HT1080 (cell line): ENCODE results near the gene GNG11. TPM values are rescaled to one million over a fixed set of nuclear protein-coding genes. Genes with fewer than 3 reads are reported as not detected.

Experiments
- DNase-seq: peaks from one replicate; pipeline ENCODE4 v3.0.0-alpha.2; 2015; ENCODE audit warnings: low read depth
- small RNA-seq: library from RNA; depleted of rRNA; stranded (forward); fragments of <200 nt; gene quantifications from one replicate; pipeline ENCODE3, GENCODE V24; 2014
- total RNA-seq: library from RNA; depleted of rRNA; stranded (reverse); fragments of >200 nt; shearing (Covaris generic); gene quantifications from 2 replicates; pipeline ENCODE4 v1.2.3, GENCODE V29; 2014; rRNA removed

The GNG11 gene
- total RNA-seq, 1 experiment from 2014 or later: 17.6 TPM

DNA sequence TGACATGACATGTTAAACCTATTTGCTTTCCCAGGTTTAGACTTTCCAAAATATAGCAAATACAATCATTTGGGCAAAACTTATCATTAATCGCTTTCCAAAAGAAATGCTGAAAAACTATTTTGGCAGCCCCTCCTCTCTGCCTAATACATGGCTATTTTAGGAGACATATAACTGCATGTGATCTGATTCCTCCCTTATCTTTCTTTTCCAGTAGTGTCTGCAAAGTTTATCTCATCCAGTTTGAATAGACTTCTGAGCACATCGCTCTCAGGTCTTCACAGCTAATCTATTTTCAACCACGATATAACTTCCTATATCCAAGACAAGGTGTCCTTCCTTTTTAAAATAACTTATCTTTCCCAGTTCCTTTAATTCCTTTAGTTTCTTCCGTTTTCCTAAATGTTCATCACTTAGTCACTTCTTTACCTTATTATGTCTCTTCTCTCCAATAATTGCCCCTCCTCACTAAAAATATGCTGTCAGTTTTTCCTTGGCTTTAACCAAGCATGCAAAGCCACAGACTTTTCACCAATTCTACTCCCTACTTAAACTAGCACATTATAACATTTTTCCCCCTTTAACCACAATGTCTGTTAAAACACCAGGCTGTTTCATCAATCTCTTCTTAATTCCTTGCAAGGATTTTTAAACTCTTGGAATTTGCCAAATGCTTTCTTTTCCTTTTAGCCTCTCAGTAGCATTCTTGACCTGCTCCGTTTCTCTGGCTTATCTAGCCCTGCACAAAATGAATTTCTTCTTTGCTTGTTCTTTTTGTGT is 24.4 kb downstream of the GNG11 start:
- DNase-seq: no peak

DNA sequence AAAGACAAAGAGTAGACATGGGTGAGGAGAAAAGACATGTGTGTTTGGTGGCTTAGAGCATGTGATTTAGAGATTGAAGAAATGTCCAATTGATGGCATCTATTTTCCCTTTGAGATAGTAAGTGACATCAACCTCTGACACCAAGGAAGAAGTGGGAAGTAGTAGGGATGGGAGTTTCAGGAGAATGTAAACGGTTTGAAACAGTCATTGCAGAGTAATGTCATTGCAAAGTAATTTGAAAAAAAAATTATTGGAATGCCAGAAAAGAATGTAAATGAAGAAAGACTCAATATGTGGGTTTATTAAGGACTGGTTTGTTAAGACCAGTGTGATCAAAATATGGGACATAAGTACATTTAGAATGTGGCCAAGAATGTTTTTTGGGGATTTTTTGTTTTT is 26.6 kb downstream of the GNG11 start:
- DNase-seq: peak; percentile 29

DNA sequence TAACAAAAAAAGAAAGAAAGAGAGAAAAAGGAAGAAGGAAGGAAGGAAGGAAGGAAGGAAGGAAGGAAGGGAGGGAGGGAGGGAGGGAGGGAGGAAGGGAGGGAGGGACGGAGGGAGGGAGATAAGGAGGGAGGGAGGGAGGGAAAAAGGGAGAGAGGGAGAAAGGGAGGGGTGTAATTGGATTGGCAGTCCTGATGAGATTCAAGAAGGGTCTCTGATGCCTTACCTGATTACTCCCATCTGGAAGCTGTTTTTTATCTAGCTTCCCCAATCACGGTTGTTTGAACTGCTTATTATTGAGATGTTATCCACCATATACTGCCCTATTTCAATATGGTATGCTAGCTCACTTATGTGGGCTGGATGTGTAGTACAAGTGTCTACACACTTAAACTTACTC is 27.3 kb downstream of the GNG11 start:
- no peak for DNase-seq

DNA sequence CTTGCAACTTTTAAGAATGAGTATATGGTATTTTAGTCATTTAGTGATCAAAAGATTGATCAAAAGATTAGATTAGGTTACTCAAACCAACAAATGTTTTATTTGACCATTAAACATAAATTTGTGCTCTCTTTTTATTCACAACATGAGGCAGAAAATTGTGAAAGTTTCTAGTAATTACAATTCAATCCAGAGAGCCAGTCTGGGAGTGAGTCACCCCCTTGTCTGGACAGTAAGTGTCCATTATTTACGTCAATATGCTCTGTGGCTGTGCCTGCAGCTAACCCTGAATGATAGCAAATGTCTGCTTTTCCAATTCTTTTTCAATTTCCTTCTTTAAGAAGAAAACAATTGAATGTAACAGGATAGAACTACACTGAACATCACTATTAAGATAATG is 27.9 kb downstream of the GNG11 start:
- peak; percentile 33 for DNase-seq

DNA sequence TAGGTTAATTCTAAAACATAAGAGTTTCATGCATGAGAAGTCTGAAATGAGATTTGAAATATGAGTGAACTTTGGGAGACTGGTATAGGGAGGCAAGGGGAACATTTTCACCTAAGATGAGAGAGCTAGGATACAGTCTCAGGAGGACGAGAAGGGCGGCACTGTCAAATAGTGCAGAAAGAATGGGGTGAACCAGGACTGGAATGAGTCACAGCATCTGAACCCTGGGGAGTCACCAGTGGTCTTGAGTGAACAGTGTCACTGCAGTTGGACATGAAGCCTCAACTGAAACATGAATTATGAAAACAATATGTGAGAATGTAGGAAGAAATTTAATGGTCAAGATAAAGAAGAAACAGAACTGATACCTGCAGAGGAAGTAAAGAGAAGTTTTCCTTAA is 33.8 kb downstream of the GNG11 start:
- DNase-seq: no peak

DNA sequence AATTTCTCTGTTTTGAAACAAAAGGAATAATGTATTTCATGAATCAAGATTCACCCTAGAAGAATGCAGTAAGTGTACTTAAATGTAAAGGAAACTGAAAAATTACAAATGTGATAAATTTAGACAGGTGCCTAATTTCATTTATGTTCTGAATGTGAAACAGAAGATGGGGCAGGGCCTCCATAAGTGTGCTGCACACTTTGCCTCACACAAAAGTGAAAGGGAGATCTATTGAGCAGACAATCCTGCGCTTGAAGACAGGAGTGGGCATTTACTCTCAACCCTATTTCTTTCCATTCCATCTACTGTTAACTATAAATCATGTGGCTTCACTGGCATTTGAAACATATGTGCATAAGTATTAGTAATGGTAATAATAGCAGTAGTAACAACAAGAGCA is 36.2 kb downstream of the GNG11 start:
- DNase-seq: no peak

DNA sequence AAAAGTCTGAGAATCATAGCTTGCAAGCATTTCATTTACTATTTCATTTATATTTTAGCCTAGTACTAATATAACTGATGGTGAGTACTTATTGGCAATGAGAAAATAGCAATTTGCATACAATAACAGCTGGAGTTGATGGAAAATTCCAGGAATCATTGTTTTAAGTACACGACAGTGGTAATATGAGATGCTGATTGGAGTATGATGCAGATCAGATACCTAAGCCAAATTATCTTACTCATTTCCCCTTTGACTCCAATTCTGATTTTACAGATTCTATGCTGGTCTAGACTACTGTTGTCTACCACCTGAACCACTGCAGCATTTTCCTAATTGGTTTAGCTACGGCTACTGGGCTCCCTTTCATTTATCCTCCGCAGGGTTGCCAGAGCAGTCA is 36.7 kb downstream of the GNG11 start:
- peak; percentile 56 for DNase-seq

DNA sequence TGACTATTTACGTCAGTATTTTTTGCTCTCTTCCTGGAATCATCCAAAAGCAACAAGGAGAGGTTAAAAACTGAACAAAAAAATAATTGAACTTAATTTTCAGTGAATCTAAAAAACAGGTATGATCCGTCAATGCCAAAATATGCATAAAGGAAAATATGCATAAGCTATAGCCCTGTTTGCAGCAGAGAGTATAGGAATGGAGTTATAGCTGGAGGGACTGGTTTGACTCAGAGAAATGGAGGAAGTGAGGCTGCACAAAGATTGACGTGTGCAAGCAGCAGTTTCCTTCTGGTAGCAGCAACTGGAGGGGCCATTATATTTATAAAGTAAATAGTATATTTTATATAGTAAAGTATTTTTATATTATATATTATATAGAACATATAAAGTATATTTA is 37.1 kb downstream of the GNG11 start:
- DNase-seq: no peak

DNA sequence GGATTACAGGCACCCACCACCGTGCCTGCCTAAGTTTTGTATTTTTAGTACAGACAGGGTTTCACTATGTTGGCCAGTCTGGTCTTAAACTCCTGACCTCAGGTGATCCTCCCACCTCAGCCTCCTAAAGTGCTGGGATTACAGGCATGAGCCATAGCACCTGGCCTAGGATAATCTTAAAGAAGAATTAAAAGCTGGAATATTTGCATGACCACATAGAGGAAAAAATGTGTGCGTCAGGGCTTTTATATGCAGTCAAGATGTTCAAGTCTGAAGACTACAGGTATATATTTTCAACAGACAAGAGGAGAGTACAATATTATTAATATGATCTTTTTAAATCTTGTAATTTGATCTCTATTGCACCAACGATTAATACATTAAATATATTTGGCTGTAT is 39.5 kb downstream of the GNG11 start:
- DNase-seq: no peak

DNA sequence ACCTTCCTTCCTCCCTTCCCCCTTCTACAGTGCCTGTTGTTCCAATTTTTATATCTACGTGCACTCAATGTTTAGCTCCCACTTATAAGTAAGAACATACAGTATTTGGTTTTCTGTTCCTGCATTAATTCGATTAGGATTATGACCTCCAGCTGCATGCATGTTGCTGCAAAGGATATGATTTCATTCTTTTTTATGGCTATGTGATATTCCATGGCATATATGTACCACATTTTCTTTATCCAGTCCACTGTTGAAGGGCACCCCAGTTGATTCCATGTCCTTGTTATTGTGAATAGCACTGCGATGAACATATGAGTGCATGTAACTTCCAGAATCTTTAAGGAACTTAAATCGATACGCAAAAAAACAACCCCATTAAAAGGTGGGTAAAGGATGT is 42.7 kb downstream of the GNG11 start:
- no peak for DNase-seq

DNA sequence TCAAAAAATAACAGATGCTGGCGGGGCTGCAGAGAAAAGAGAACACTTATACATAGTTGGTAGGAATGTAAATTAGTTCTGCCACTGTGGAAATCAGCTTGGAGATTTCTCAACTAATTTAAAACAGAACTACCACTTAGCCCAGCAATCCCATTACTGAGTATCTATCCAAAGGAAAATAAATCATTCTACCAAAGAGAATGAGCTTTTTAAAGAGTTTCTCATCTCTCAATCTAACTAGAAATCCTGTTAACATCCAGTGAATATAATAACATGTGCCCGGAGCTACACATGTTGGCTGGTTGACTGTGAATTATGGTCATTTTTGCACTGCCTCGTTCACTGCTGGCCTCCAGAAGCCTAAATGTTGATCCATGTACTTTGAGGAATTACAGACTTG is 43.3 kb downstream of the GNG11 start:
- no peak for DNase-seq

DNA sequence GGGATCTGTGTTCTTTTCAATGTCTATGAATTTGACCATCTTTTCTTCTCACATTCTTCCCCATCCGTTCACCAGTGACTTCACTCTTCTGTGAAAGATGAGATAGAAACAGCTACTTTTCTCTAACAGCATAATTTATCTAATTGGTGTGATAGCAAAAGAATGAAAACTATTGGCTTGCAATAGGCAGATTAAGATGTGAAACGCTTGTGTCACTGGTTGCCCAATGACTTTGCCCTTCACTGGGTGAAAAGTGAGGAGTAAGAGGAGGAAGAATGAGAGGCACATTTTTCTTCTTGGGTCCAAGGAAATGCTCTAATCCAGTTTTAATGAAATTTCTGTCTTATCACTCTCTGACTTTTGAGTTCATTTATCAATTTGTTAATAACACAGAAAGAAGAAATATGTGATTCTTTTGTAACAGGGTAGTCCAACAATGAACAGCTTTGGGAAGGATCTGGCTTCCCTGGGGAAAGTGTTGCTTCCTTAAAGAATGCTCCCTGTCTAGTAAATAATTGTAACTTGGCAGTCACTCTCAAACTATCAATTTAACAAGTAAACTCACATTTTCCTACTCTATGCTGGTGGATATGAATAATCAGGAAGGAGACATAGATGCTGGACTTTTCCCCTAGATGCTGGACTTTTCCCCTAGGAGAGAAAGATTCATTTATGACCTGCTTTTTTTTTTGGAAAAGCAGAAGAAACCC is 47.5 kb downstream of the GNG11 start:
- DNase-seq: no peak

DNA sequence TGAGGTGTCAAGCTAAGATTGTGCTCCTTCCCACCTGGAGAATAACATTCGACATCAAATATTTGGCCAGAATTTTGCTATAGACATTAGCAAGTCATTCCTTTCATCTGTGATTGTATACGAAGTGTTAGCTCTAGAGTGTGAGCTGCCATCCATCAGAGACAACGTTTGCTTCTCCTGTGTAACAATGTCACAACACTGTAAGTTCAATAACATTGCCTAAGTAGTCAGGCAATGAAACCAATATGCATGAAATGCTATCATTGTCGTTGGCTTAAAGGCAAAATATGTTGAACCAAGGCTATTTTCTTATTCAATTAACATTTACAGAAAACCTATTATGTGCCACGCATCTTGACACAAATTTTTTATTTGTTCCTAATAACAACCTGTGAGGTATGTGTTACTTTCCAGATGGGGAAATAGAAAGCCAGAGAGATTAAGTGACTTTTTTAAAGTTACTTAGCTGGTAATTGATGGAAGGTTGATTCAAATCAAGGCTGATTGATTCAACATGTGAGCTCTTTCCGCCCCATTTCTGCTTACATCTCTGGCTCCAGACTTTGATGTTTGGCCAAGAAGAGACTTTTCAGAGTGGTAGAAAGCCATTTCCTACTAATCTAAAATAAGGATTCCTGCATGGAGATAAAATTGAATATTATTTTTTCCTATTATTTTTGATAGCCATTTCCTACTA is 50.6 kb downstream of the GNG11 start:
- no peak for DNase-seq

DNA sequence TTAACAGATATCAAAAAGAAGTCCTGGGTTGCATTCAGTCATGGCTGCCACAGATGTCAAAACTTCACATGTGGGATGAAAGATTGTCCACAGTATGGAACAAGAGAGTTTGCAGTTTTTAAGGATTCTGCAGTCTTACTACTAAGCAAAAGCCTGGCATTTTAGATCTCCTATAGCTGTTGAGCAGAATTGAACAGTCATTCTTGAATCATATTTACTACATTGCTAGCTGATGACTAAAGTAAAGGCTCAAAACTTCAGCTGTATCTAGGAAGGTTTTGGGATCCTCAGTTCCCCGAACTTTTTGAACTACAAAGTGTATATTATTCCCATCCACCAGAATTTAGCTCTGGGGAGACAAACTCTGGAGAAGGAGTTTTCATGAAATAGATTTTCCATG is 51.6 kb downstream of the GNG11 start:
- DNase-seq: peak; percentile 36

DNA sequence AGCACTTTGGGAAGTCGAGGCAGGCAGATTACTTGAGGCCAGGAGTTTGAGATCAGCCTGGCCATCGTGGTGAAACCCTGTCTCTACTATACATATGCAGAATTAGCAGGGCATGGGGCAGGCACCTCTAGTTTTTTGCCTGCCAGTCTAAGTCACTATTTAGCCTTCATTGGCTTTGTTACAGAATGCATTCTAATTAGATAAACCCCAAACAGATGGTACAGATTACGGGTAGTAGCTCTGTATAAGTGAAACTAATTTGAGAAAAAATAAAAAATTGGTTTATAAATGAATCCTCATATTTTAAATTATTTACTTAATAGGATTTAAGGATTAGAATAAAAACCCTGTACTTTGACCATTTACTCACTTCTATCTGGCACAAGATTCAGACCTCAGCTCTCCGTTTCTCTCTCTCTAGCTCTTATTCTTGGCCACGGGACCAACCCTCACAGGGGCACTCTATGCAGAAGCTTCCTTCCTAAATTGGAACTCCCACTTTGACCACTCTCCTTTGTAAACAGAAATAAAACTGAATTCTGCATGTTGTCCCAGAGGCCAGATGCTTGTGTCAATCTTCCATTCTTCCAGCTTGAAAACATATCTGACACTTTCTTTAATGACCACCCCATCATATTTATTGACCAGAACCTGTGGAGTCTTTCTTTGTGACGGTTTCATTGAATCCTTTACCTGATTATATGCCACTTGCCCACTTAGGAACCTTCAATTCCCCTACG is 55.8 kb downstream of the GNG11 start:
- no peak for DNase-seq

Small RNAs within 50 kb of the gene (small RNA-seq; reads per million reads assigned to genes)
- not detected for gene AC002076.2

Other genes starting within 250 kb of the GNG11 start
- not detected in 2 replicates for gene TFPI2, start 31.0 kb upstream of the GNG11 start, total RNA-seq
- gene GNGT1, start 15.2 kb upstream of the GNG11 start, total RNA-seq: not detected in 2 replicates
- 21.0 and 27.2 TPM in 2 replicates for gene BET1, start 82.6 kb downstream of the GNG11 start, total RNA-seq